ENCODE results near the gene RUNX3. TPM values are rescaled to one million over a fixed set of nuclear protein-coding genes. Genes with fewer than 3 reads are reported as not detected.

Gene RUNX3
- total RNA-seq, 1 donor: not detected

- no peak for DNase-seq (ENCODE audit: low read depth)
These were observed 23.2 kb downstream of the RUNX3 start for GRCh38 chr1:24906760-24907490.

GRCh38 chr1:24905979-24906720 lies 23.9 kb downstream of the RUNX3 start:
- H3K4me3 ChIP-seq (ENCODE audit: low read depth, low read length): no peak overlapping the region
- no peak for TF ChIP-seq CTCF (IDR thresholded peaks at IDR 0.05; ENCODE audit: insufficient read depth, low read length)
- no peak for DNase-seq (ENCODE audit: low read depth)

More at GRCh38 chr1:24906760-24907490, 23.2 kb downstream of the RUNX3 start:
- no peak overlapping the region for H3K4me3 ChIP-seq (ENCODE audit: low read depth, low read length)
- TF ChIP-seq CTCF (IDR thresholded peaks at IDR 0.05; ENCODE audit: insufficient read depth, low read length): no peak

GRCh38 chr1:24905355-24905978 lies 24.6 kb downstream of the RUNX3 start:
- H3K4me3 ChIP-seq (ENCODE audit: low read depth, low read length): no peak overlapping the region
- DNase-seq (ENCODE audit: low read depth): no peak
- TF ChIP-seq CTCF (IDR thresholded peaks at IDR 0.05; ENCODE audit: insufficient read depth, low read length): no peak

GRCh38 chr1:24904731-24905354 lies 25.2 kb downstream of the RUNX3 start:
- DNase-seq (ENCODE audit: low read depth): no peak
- H3K4me3 ChIP-seq (ENCODE audit: low read depth, low read length): no peak overlapping the region
- TF ChIP-seq CTCF (IDR thresholded peaks at IDR 0.05; ENCODE audit: insufficient read depth, low read length): no peak

GRCh38 chr1:24903955-24904730 lies 25.9 kb downstream of the RUNX3 start:
- no peak for DNase-seq (ENCODE audit: low read depth)
- H3K4me3 ChIP-seq (ENCODE audit: low read depth, low read length): no peak overlapping the region
- TF ChIP-seq CTCF (IDR thresholded peaks at IDR 0.05; ENCODE audit: insufficient read depth, low read length): no peak

GRCh38 chr1:24903560-24903954 lies 26.5 kb downstream of the RUNX3 start:
- no peak overlapping the region for H3K4me3 ChIP-seq (ENCODE audit: low read depth, low read length)
- DNase-seq (ENCODE audit: low read depth): no peak
- TF ChIP-seq CTCF (IDR thresholded peaks at IDR 0.05; ENCODE audit: insufficient read depth, low read length): no peak

Data from fibroblast of the aortic adventitia (primary cell).